Fibroblast of lung (primary cell): ENCODE measurements around the gene GALR2. TPM values are rescaled to one million over a fixed set of nuclear protein-coding genes. Genes with fewer than 3 reads are reported as not detected.

Source experiments
- DNase-seq, 2 donors: peaks; one replicate each; pipeline versions ENCODE4 v3.0.0 to v3.0.0-alpha.2; 2010; ENCODE audit warnings: low read depth in 2 of 2
- H2AFZ ChIP-seq: 2 replicates; pipeline ENCODE4 v1.5.1; 2012; ENCODE audit warnings: low read length, control low read depth, inconsistent platforms
- H3K27ac ChIP-seq: 2 replicates; pipeline ENCODE4 v1.5.1; 2011; ENCODE audit warnings: low read length, control low read depth; ENCODE audit not compliant: insufficient read depth
- H3K27me3 ChIP-seq: 2 replicates; pipeline ENCODE4 v1.5.1; 2011; ENCODE audit warnings: mild to moderate bottlenecking, low read length; ENCODE audit not compliant: control insufficient read depth, insufficient read depth
- H3K36me3 ChIP-seq: 2 replicates; pipeline ENCODE4 v1.5.1; 2011; ENCODE audit warnings: low read length; ENCODE audit not compliant: control insufficient read depth, insufficient read depth
- H3K4me1 ChIP-seq: 2 replicates; pipeline ENCODE4 v1.5.1; 2011; ENCODE audit warnings: low read length; ENCODE audit not compliant: control insufficient read depth, insufficient read depth; ENCODE audit errors: extremely low read depth
- H3K4me2 ChIP-seq: 2 replicates; pipeline ENCODE4 v1.5.1; 2011; ENCODE audit warnings: low read length, control low read depth; ENCODE audit not compliant: insufficient read depth; ENCODE audit errors: extremely low read depth
- H3K4me3 ChIP-seq, 4 experiments: fragments of 200-600 bp in 1 of 4; sonication (generic) in 1 of 4; replicated peaks in 1 of 4; 2 replicates each; pipeline ENCODE4 v1.5.1; 2011 to 2016; ENCODE audit warnings: low read length in 4 of 4, low read depth in 3 of 4, mild to moderate bottlenecking in 3 of 4, control low read depth in 2 of 4, inconsistent platforms in 1 of 4, mixed read lengths in 1 of 4; ENCODE audit not compliant: insufficient read depth in 1 of 4; ENCODE audit errors: control extremely low read depth in 1 of 4
- H3K79me2 ChIP-seq: 2 replicates; pipeline ENCODE4 v1.5.1; 2012; ENCODE audit warnings: mild to moderate bottlenecking, low read length, inconsistent platforms; ENCODE audit not compliant: control insufficient read depth, insufficient read depth
- H3K9ac ChIP-seq: 2 replicates; pipeline ENCODE4 v1.5.1; 2011; ENCODE audit warnings: mild to moderate bottlenecking, low read length, control low read depth; ENCODE audit not compliant: insufficient read depth
- H3K9me3 ChIP-seq: 2 replicates; pipeline ENCODE4 v1.5.1; 2012; ENCODE audit warnings: low read depth, low read length; ENCODE audit not compliant: control insufficient read depth, insufficient read depth
- H4K20me1 ChIP-seq: 2 replicates; pipeline ENCODE4 v1.5.1; 2011; ENCODE audit warnings: low read length; ENCODE audit not compliant: control insufficient read depth, insufficient read depth; ENCODE audit errors: extremely low read depth
- EZH2 ChIP-seq: IDR thresholded peaks from 2 replicates; pipeline ENCODE4 v1.5.1; 2012; ENCODE audit warnings: low read length, control low read depth, mild to moderate bottlenecking; ENCODE audit errors: missing control alignments
- polyA plus RNA-seq, 2 donors: library from polyadenylated mRNA; depleted of rRNA in 1 of 2; stranded (reverse) in 1 of 2; unstranded in 1 of 2; fragments of >200 nt; gene quantifications; 2 replicates each; pipeline ENCODE4 v1.2.1, GENCODE V29; 2011 to 2012; ENCODE audit warnings: missing spikeins in 1 of 2
- total RNA-seq: library from RNA; depleted of rRNA; stranded (reverse); fragments of >200 nt; gene quantifications from 2 replicates; pipeline ENCODE4 v1.2.1, GENCODE V29; 2014
- TF ChIP-seq, protein P1 (sequence below), 2 donors: IDR thresholded peaks in 1 of 2; conservative IDR thresholded peaks in 1 of 2; 1 replicate in 1 of 2; 2 replicates in 1 of 2; pipeline ENCODE4 v1.5.1; 2011 to 2012; ENCODE audit warnings: low read length in 2 of 2, control low read depth in 1 of 2, inconsistent platforms in 1 of 2, low read depth in 1 of 2, mild to moderate bottlenecking in 1 of 2

Gene GALR2
- total and polyA plus RNA-seq, 2 donors (not counting 1 experiment from before 2014, with no cell fraction given), result not detected

GRCh38 chr17:76046064-76046463 lies 28.5 kb upstream of the GALR2 start:
- Histone ChIP-seq H3K27ac (no peak overlapping the region), H3K36me3 (peaks cover 24% of the 10 kb centered on the region), H3K79me2 (peaks cover under 1% of the 10 kb centered on the region), H3K27me3 (no peaks in the 10 kb centered on the region), H2AFZ (no peak overlapping the region), H3K4me1 (no peaks in the 10 kb centered on the region), H3K9ac (no peak overlapping the region), H3K9me3 (no peaks in the 10 kb centered on the region), H3K4me3 (no peak overlapping the region), H3K4me2 (no peak overlapping the region), H4K20me1 (no peaks in the 10 kb centered on the region)
- no peak for DNase-seq
- TF ChIP-seq EZH2, result no peak
- TF ChIP-seq, protein P1, sequence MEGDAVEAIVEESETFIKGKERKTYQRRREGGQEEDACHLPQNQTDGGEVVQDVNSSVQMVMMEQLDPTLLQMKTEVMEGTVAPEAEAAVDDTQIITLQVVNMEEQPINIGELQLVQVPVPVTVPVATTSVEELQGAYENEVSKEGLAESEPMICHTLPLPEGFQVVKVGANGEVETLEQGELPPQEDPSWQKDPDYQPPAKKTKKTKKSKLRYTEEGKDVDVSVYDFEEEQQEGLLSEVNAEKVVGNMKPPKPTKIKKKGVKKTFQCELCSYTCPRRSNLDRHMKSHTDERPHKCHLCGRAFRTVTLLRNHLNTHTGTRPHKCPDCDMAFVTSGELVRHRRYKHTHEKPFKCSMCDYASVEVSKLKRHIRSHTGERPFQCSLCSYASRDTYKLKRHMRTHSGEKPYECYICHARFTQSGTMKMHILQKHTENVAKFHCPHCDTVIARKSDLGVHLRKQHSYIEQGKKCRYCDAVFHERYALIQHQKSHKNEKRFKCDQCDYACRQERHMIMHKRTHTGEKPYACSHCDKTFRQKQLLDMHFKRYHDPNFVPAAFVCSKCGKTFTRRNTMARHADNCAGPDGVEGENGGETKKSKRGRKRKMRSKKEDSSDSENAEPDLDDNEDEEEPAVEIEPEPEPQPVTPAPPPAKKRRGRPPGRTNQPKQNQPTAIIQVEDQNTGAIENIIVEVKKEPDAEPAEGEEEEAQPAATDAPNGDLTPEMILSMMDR (conservative IDR thresholded peaks at IDR 0.05 in 1 of 2, IDR thresholded peaks at IDR 0.05 in 1 of 2; ENCODE audit: low read depth in 1 of 2, low read length in 2 of 2), result no peak

GRCh38 chr17:76048025-76048605 lies 26.5 kb upstream of the GALR2 start:
- Histone ChIP-seq H3K9me3 (no peaks in the 10 kb centered on the region), H3K9ac (no peak overlapping the region), H4K20me1 (no peaks in the 10 kb centered on the region), H3K27ac (no peak overlapping the region), H3K36me3 (peaks cover 22% of the 10 kb centered on the region), H3K4me3 (no peak overlapping the region), H3K4me1 (no peaks in the 10 kb centered on the region), H2AFZ (no peak overlapping the region), H3K4me2 (no peak overlapping the region), H3K27me3 (no peaks in the 10 kb centered on the region), H3K79me2 (peaks cover 2% of the 10 kb centered on the region)
- TF ChIP-seq EZH2, result no peak
- TF ChIP-seq, protein P1 (conservative IDR thresholded peaks at IDR 0.05 in 1 of 2, IDR thresholded peaks at IDR 0.05 in 1 of 2; ENCODE audit: low read depth in 1 of 2, low read length in 2 of 2), result no peak
- no peak for DNase-seq

DNA sequence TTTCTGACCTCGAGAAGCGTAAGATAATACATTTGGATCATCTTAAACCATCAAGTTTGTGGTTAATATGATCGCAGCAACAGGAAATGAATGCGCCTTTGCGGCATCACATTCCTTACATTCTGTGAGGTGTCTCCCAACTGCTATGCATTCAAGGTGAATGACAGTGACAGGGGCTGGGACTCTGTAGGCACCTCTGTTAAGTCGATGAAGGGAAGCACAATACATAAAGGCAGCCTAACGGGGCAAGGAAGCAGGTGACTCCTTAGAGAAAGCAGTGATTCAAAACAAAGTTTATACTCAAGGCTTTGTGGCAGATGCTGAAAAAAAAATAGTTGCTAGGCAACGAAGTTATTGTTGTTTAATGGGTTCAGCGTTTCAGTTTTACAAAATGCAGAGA lies 25.9 kb upstream of the GALR2 start:
- H3K9ac ChIP-seq, result no peak overlapping the region
- H3K4me3 ChIP-seq, result no peak overlapping the region
- no peaks in the 10 kb centered on the region for H4K20me1 ChIP-seq

More for the DNA sequence above, 25.9 kb upstream of the GALR2 start:
- Histone ChIP-seq H3K9me3 (no peaks in the 10 kb centered on the region), H3K4me2 (no peak overlapping the region), H3K27me3 (no peaks in the 10 kb centered on the region), H3K79me2 (peaks cover 2% of the 10 kb centered on the region), H3K27ac (no peak overlapping the region), H2AFZ (no peak overlapping the region), H3K4me1 (no peaks in the 10 kb centered on the region), H3K36me3 (peaks cover 18% of the 10 kb centered on the region)
- TF ChIP-seq, protein P1 (conservative IDR thresholded peaks at IDR 0.05 in 1 of 2, IDR thresholded peaks at IDR 0.05 in 1 of 2; ENCODE audit: low read depth in 1 of 2, low read length in 2 of 2), result no peak
- TF ChIP-seq EZH2, result no peak
- peak in 1 of 2 donors; percentile 66 for DNase-seq
